ENCODE data around the gene ABCG1.

- TF ChIP-seq CTCF (IDR thresholded peaks at IDR 0.05 in 4 of 5, conservative IDR thresholded peaks at IDR 0.05 in 1 of 5): no peak
- no peak for TF ChIP-seq POLR2A (IDR thresholded peaks at IDR 0.05)
Observed at GRCh38 chr21:42237577-42237976, 18.6 kb downstream of the ABCG1 start.
